Endodermal cell (in vitro differentiated cells): ENCODE measurements around the gene TSPAN18. TPM values are rescaled to one million over a fixed set of nuclear protein-coding genes. Genes with fewer than 3 reads are reported as not detected.

ENCODE experiments used
- DNase-seq: peaks from one replicate; pipeline ENCODE4 v3.0.0-alpha.2; 2017
- H3K27ac ChIP-seq: 2 replicates; pipeline ENCODE4 v1.5.1; 2013; ENCODE audit warnings: mild to moderate bottlenecking, low read depth, low read length, moderate library complexity
- H3K27me3 ChIP-seq: 2 replicates; pipeline ENCODE4 v1.6.1; 2013; ENCODE audit warnings: mild to moderate bottlenecking, low read length, moderate library complexity; ENCODE audit not compliant: insufficient read depth, control insufficient read depth, poor library complexity, severe bottlenecking
- H3K36me3 ChIP-seq: 2 replicates; pipeline ENCODE4 v1.7.0; 2013; ENCODE audit warnings: mild to moderate bottlenecking, low read length, moderate library complexity; ENCODE audit not compliant: control insufficient read depth, insufficient read depth
- H3K4me1 ChIP-seq: one replicate; pipeline ENCODE4 v1.7.0; 2013; ENCODE audit warnings: low read length; ENCODE audit not compliant: control insufficient read depth, insufficient read depth
- H3K4me3 ChIP-seq: 2 replicates; pipeline ENCODE4 v1.5.1; 2013; ENCODE audit warnings: mild to moderate bottlenecking, low read length, moderate library complexity
- H3K9ac ChIP-seq: 2 replicates; pipeline ENCODE4 v1.6.1; 2013; ENCODE audit warnings: mild to moderate bottlenecking, low read length, moderate library complexity; ENCODE audit not compliant: poor library complexity, severe bottlenecking; ENCODE audit errors: extremely low read depth
- H3K9me3 ChIP-seq: 2 replicates; pipeline ENCODE4 v1.6.1; 2013; ENCODE audit warnings: mild to moderate bottlenecking, low read length, moderate library complexity; ENCODE audit not compliant: control insufficient read depth
- H3K27ac Mint-ChIP-seq: 2 replicates; pipeline ENCODE4 v1.8.0; 2020; ENCODE audit warnings: mixed read lengths
- H3K27me3 Mint-ChIP-seq: 2 replicates; pipeline ENCODE4 v1.8.0; 2021; ENCODE audit warnings: mild to moderate bottlenecking, mixed read lengths; ENCODE audit not compliant: insufficient read depth
- H3K36me3 Mint-ChIP-seq: 2 replicates; pipeline ENCODE4 v1.8.0; 2020; ENCODE audit warnings: low read depth, mixed read lengths
- H3K4me1 Mint-ChIP-seq: 2 replicates; pipeline ENCODE4 v1.8.0; 2020; ENCODE audit warnings: mixed read lengths
- H3K4me3 Mint-ChIP-seq: 2 replicates; pipeline ENCODE4 v1.8.0; 2020; ENCODE audit warnings: mild to moderate bottlenecking, moderate library complexity, mixed read lengths
- H3K9me3 Mint-ChIP-seq: 2 replicates; pipeline ENCODE4 v1.8.0; 2020; ENCODE audit warnings: mild to moderate bottlenecking, mixed read lengths
- CTCF ChIP-seq: fragments of 200-600 bp; sonication (generic); conservative IDR thresholded peaks from 2 replicates; pipeline ENCODE4 v1.5.0; 2021; ENCODE audit warnings: antibody characterized with exemption, mild to moderate bottlenecking
- whole genome bisulfite sequencing, 2 experiments: methylation state at CpG; one replicate each; pipeline versions ENCODE4 v1.1.5 to v1.1.7; 2013; ENCODE audit warnings: missing lambda C conversion rate in 2 of 2, mixed read lengths in 1 of 2; ENCODE audit not compliant: insufficient coverage in 1 of 2, insufficient read length in 1 of 2; 5-methylcytosine and 5-hydroxymethylcytosine counted together
- total RNA-seq, 2 donors: library from RNA; stranded (reverse); fragmentation: NEBNext Ultra II Directional in 1 of 2; extraction: Animal tissue kit (Norgen Biotek cat#: 25700) in 1 of 2; gene quantifications; 2 replicates in 1 of 2; 3 replicates in 1 of 2; pipeline ENCODE4 v1.2.1, GENCODE V29; 2021

TSPAN18 gene
- total RNA-seq, 2 donors from 2014 or later = 28.0 to 28.7 TPM

- Histone ChIP-seq H3K4me1 (peaks cover 28% of the 10 kb centered on the region), H3K9ac (no peak overlapping the region), H3K4me3 (no peak overlapping the region), H3K27ac (no peak overlapping the region), H3K9me3 (peaks cover 24% of the 10 kb centered on the region), H3K36me3 (no peaks in the 10 kb centered on the region), H3K27me3 (peaks cover 20% of the 10 kb centered on the region)
- H3K4me3 Mint-ChIP-seq = no peak overlapping the region
- DNase-seq = no peak
- peaks cover 66% of the 10 kb centered on the region for H3K4me1 Mint-ChIP-seq
- H3K27me3 Mint-ChIP-seq = peaks cover 18% of the 10 kb centered on the region
- H3K27ac Mint-ChIP-seq = no peak overlapping the region
- peaks cover 3% of the 10 kb centered on the region for H3K36me3 Mint-ChIP-seq
- peaks cover 13% of the 10 kb centered on the region for H3K9me3 Mint-ChIP-seq
- no peak for TF ChIP-seq CTCF
- 93 to 99% methylated on average over 2 to 4 of the region's 4 CpGs for WGBS, 2 experiments
Observed at GRCh38 chr11:44835938-44836337, 109.2 kb downstream of the TSPAN18 start.

- DNase-seq = no peak
- Histone ChIP-seq H3K36me3 (no peaks in the 10 kb centered on the region), H3K9me3 (peaks cover 25% of the 10 kb centered on the region), H3K4me3 (peak overlapping the region; percentile 27), H3K27me3 (peaks cover 5% of the 10 kb centered on the region), H3K27ac (no peak overlapping the region), H3K9ac (no peak overlapping the region), H3K4me1 (peaks cover 28% of the 10 kb centered on the region)
- Mint-ChIP-seq H3K27me3 (peaks cover 5% of the 10 kb centered on the region), H3K4me3 (no peak overlapping the region), H3K9me3 (peaks cover 13% of the 10 kb centered on the region), H3K27ac (no peak overlapping the region), H3K36me3 (peaks cover 3% of the 10 kb centered on the region), H3K4me1 (peaks cover 60% of the 10 kb centered on the region)
- no CpG with 5 or more reads among the region's 1 CpG for WGBS, 2 experiments
- TF ChIP-seq CTCF = no peak
Observed at GRCh38 chr11:44837661-44838060, 110.9 kb downstream of the TSPAN18 start.

- no peak for TF ChIP-seq CTCF
- peaks cover 12% of the 10 kb centered on the region for H3K36me3 Mint-ChIP-seq
- H3K4me3 Mint-ChIP-seq = no peak overlapping the region
- H3K9ac ChIP-seq = no peak overlapping the region
- H3K9me3 ChIP-seq = peaks cover 42% of the 10 kb centered on the region
- H3K27ac ChIP-seq = no peak overlapping the region
- peaks cover 30% of the 10 kb centered on the region for H3K9me3 Mint-ChIP-seq
- H3K27ac Mint-ChIP-seq = no peak overlapping the region
- peaks cover 3% of the 10 kb centered on the region for H3K27me3 Mint-ChIP-seq
- no peaks in the 10 kb centered on the region for H3K27me3 ChIP-seq
- peaks cover 43% of the 10 kb centered on the region for H3K4me1 Mint-ChIP-seq
- WGBS, 2 experiments = 88 to 95% methylated on average over 4 to 5 of the region's 6 CpGs
- H3K4me3 ChIP-seq = no peak overlapping the region
- DNase-seq = no peak
- H3K36me3 ChIP-seq = no peaks in the 10 kb centered on the region
- H3K4me1 ChIP-seq = peaks cover 11% of the 10 kb centered on the region
Observed at GRCh38 chr11:44839458-44840084, 112.8 kb downstream of the TSPAN18 start.
